Measurements from ENCODE around the gene PLEKHD1. TPM values are rescaled to one million over a fixed set of nuclear protein-coding genes. Genes with fewer than 3 reads are reported as not detected.
"Not testable (repeated sequence)": the region's sequence is repeated elsewhere in the genome, so short reads cannot be mapped to it uniquely, and the experiment has no call there.

The PLEKHD1 gene
- total RNA-seq, 1 experiment from 2014 or later, result 0.65 TPM

- Histone ChIP-seq H3K79me2 (ENCODE audit: low read depth) (no peaks in the 10 kb centered on the region), H3K27ac (no peak overlapping the region), H3K9me2 (ENCODE audit: insufficient read depth) (no peaks in the 10 kb centered on the region), H3K36me3 (ENCODE audit: low read depth) (no peaks in the 10 kb centered on the region), H4K20me1 (ENCODE audit: insufficient read depth) (no peaks in the 10 kb centered on the region), H3K9me3 (ENCODE audit: insufficient read depth, low read depth) (no peaks in the 10 kb centered on the region), H3K4me3 (no peak overlapping the region), H3F3A (ENCODE audit: insufficient read depth, low read depth) (no peaks in the 10 kb centered on the region), H2AFZ (no peak overlapping the region), H3K4me1 (replicated peaks; ENCODE audit: insufficient read depth) (no peaks in the 10 kb centered on the region), H3K27me3 (ENCODE audit: insufficient read depth, low read depth) (0 out of 2 replicates have a peak, but pooled peaks cover 6% of the 10 kb centered on the region), H3K4me2 (no peak overlapping the region)
- ChIA-PET POLR2A (ENCODE audit: unreplicated experiment) (no interaction called here), CTCF (interaction anchor here (0.6 kb wide), 1 partner anchor 19 kb away, joined by 3 read pairs; no protein-coding TSS in a partner anchor)
- intact Hi-C loops (cut with micrococcal nuclease; ENCODE audit: unreplicated experiment), result no loop called here
- no peak for DNase-seq
- TF ChIP-seq EZH2 (IDR thresholded peaks at IDR 0.05; ENCODE audit: low read depth) (no peak), CTCF (conservative IDR thresholded peaks at IDR 0.05) (no peak)
- no TSS peak for BruUV-seq (replicated peaks)
Measured at GRCh38 chr14:69493791-69494190, 9.3 kb downstream of the PLEKHD1 start.

- Histone ChIP-seq H3K27me3 (ENCODE audit: insufficient read depth, low read depth) (0 out of 2 replicates have a peak, but pooled peaks cover 4% of the 10 kb centered on the region), H3K27ac (no peak overlapping the region), H4K20me1 (ENCODE audit: insufficient read depth) (no peaks in the 10 kb centered on the region), H3K4me3 (no peak overlapping the region), H3K36me3 (ENCODE audit: low read depth) (no peaks in the 10 kb centered on the region), H3K79me2 (ENCODE audit: low read depth) (no peaks in the 10 kb centered on the region), H3F3A (ENCODE audit: insufficient read depth, low read depth) (no peaks in the 10 kb centered on the region), H3K4me2 (no peak overlapping the region), H3K4me1 (replicated peaks; ENCODE audit: insufficient read depth) (no peaks in the 10 kb centered on the region), H3K9me2 (ENCODE audit: insufficient read depth) (no peaks in the 10 kb centered on the region), H2AFZ (no peak overlapping the region), H3K9me3 (ENCODE audit: insufficient read depth, low read depth) (no peaks in the 10 kb centered on the region)
- ChIA-PET CTCF (no interaction called here), POLR2A (ENCODE audit: unreplicated experiment) (no interaction called here)
- no TSS peak for BruUV-seq (replicated peaks)
- TF ChIP-seq EZH2 (IDR thresholded peaks at IDR 0.05; ENCODE audit: low read depth) (no peak), CTCF (conservative IDR thresholded peaks at IDR 0.05) (no peak)
- DNase-seq, result no peak
- intact Hi-C loops (cut with micrococcal nuclease; ENCODE audit: unreplicated experiment), result no loop called here
Measured at GRCh38 chr14:69495341-69495921, 10.9 kb downstream of the PLEKHD1 start.

GRCh38 chr14:69497866-69498265, 13.3 kb downstream of the PLEKHD1 start:
- H3K4me1 ChIP-seq (replicated peaks; ENCODE audit: insufficient read depth); DNase-seq; H3K27ac ChIP-seq; H3K36me3 ChIP-seq (ENCODE audit: low read depth); H3K9me2 ChIP-seq (ENCODE audit: insufficient read depth); H3K79me2 ChIP-seq (ENCODE audit: low read depth); POLR2A ChIA-PET (ENCODE audit: unreplicated experiment); H3F3A ChIP-seq (ENCODE audit: insufficient read depth, low read depth); H4K20me1 ChIP-seq (ENCODE audit: insufficient read depth); H3K4me2 ChIP-seq; H3K4me3 ChIP-seq; H3K9me3 ChIP-seq (ENCODE audit: insufficient read depth, low read depth); H3K27me3 ChIP-seq (ENCODE audit: insufficient read depth, low read depth); BruUV-seq (replicated peaks); H2AFZ ChIP-seq; intact Hi-C loops (cut with micrococcal nuclease; ENCODE audit: unreplicated experiment); CTCF ChIA-PET: not testable (repeated sequence)

- POLR2A ChIA-PET (ENCODE audit: unreplicated experiment), result not testable (repeated sequence)
Measured at GRCh38 chr14:69498286-69498685, 13.8 kb downstream of the PLEKHD1 start.

More at GRCh38 chr14:69498286-69498685, 13.8 kb downstream of the PLEKHD1 start:
- H3K4me3 ChIP-seq; H3K9me2 ChIP-seq (ENCODE audit: insufficient read depth); H4K20me1 ChIP-seq (ENCODE audit: insufficient read depth); H3K36me3 ChIP-seq (ENCODE audit: low read depth); H3F3A ChIP-seq (ENCODE audit: insufficient read depth, low read depth); intact Hi-C loops (cut with micrococcal nuclease; ENCODE audit: unreplicated experiment); H3K27ac ChIP-seq; H3K27me3 ChIP-seq (ENCODE audit: insufficient read depth, low read depth); H3K4me1 ChIP-seq (replicated peaks; ENCODE audit: insufficient read depth); DNase-seq; BruUV-seq (replicated peaks); H3K9me3 ChIP-seq (ENCODE audit: insufficient read depth, low read depth); H3K4me2 ChIP-seq; H3K79me2 ChIP-seq (ENCODE audit: low read depth); CTCF ChIA-PET; H2AFZ ChIP-seq: not testable (repeated sequence)

Data from PC-9 (cell line).